ENCODE results near the gene B4GALT2. TPM values are rescaled to one million over a fixed set of nuclear protein-coding genes. Genes with fewer than 3 reads are reported as not detected.
A peak's percentile ranks its signal among the peaks of the same experiment; 100 is the strongest.

Gene B4GALT2
- total and polyA plus RNA-seq, 9 of the 15 experiments (the other 6 are each of a cell fraction or from before 2014, with no cell fraction given) = 1.3 to 86.8 (median 43.8) TPM

DNA sequence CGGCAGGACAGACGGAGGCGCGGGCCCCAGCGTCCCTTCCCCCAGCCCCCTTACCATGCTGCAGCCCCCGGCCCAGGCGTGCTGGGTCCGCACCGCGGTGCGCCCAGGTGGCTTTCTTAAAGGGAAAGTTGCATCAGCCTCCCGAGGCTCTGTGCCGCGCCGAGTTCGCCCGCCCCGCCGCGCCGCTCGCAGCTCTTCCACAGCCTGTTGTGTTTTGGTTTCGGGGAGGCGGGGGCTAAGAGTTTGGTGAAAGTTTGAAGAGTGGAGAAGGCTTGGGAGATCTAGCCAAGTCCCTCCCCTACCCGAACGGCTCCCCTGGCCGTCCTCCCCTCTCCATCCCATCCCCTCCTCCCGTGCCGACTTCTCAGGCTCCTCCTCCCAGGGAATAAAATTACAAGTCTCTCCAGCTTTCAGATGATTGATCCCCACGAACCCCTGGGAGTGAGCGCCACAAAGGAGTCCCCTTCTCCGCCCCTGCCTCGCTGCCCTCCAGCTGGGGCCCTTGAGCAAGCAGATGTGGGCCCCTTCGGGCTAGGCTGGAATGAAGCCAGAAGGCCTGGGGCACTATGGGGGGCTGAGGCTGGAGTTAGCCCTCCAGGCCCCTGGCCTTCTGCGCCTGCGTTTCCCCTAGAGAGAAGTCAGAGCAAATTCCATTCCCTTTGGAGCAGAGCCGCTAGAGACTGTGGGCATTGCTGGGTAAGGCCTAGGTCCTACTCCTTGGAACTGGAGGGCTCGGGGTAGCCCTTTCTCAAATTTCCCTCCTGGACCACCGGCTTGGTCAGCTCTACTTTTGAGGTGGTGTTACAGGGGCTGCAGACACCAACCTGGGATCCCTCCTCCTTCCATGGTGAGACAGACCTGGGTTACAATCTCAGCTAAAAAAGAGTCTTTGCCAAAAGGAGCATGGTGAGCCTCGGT is 52.5 kb downstream of the B4GALT2 start, which contains the start of gene SLC6A9 (continued):
- TF ChIP-seq HMG20A (CRISPR knock-in tag; conservative IDR thresholded peaks at IDR 0.05) = no peak
- TF ChIP-seq, protein P1, sequence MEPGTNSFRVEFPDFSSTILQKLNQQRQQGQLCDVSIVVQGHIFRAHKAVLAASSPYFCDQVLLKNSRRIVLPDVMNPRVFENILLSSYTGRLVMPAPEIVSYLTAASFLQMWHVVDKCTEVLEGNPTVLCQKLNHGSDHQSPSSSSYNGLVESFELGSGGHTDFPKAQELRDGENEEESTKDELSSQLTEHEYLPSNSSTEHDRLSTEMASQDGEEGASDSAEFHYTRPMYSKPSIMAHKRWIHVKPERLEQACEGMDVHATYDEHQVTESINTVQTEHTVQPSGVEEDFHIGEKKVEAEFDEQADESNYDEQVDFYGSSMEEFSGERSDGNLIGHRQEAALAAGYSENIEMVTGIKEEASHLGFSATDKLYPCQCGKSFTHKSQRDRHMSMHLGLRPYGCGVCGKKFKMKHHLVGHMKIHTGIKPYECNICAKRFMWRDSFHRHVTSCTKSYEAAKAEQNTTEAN (CRISPR knock-in tag; IDR thresholded peaks at IDR 0.05) = 0 out of 2 replicates have a peak, but pooled peaks have one; percentile 76
- TF ChIP-seq NFE2L1 (tag; IDR thresholded peaks at IDR 0.05; ENCODE audit: borderline replicate concordance, low read depth) = no peak
- TF ChIP-seq, protein P2, sequence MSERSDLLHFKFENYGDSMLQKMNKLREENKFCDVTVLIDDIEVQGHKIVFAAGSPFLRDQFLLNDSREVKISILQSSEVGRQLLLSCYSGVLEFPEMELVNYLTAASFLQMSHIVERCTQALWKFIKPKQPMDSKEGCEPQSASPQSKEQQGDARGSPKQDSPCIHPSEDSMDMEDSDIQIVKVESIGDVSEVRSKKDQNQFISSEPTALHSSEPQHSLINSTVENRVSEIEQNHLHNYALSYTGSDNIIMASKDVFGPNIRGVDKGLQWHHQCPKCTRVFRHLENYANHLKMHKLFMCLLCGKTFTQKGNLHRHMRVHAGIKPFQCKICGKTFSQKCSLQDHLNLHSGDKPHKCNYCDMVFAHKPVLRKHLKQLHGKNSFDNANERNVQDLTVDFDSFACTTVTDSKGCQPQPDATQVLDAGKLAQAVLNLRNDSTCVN (CRISPR knock-in tag; IDR thresholded peaks at IDR 0.05) = no peak
- TF ChIP-seq MBD2 (IDR thresholded peaks at IDR 0.05; ENCODE audit: borderline replicate concordance, low read depth) = no peak
- TF ChIP-seq, protein P3, sequence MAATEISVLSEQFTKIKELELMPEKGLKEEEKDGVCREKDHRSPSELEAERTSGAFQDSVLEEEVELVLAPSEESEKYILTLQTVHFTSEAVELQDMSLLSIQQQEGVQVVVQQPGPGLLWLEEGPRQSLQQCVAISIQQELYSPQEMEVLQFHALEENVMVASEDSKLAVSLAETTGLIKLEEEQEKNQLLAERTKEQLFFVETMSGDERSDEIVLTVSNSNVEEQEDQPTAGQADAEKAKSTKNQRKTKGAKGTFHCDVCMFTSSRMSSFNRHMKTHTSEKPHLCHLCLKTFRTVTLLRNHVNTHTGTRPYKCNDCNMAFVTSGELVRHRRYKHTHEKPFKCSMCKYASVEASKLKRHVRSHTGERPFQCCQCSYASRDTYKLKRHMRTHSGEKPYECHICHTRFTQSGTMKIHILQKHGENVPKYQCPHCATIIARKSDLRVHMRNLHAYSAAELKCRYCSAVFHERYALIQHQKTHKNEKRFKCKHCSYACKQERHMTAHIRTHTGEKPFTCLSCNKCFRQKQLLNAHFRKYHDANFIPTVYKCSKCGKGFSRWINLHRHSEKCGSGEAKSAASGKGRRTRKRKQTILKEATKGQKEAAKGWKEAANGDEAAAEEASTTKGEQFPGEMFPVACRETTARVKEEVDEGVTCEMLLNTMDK (IDR thresholded peaks at IDR 0.05; ENCODE audit: borderline replicate concordance, insufficient read depth, low read depth, low read length, poor library complexity, severe bottlenecking) = no peak
- TF ChIP-seq HNRNPL (IDR thresholded peaks at IDR 0.05; ENCODE audit: low read depth, low read length) = no peak
- TF ChIP-seq NELFE (IDR thresholded peaks at IDR 0.05; ENCODE audit: insufficient read depth, insufficient read length) = no peak
- no peak for TF ChIP-seq PURB (CRISPR knock-in tag; IDR thresholded peaks at IDR 0.05; ENCODE audit: low read depth)
- 0 out of 2 replicates have a peak, but pooled peaks have one; percentile 6 for TF ChIP-seq MYNN (IDR thresholded peaks at IDR 0.05)
- no peak for TF ChIP-seq MYNN (CRISPR knock-in tag; IDR thresholded peaks at IDR 0.05)
- TF ChIP-seq PRMT5 (CRISPR knock-in tag; IDR thresholded peaks at IDR 0.05) = no peak
- no peak for TF ChIP-seq MTA2 (IDR thresholded peaks at IDR 0.05; ENCODE audit: low read depth)
- TF ChIP-seq, protein P4, sequence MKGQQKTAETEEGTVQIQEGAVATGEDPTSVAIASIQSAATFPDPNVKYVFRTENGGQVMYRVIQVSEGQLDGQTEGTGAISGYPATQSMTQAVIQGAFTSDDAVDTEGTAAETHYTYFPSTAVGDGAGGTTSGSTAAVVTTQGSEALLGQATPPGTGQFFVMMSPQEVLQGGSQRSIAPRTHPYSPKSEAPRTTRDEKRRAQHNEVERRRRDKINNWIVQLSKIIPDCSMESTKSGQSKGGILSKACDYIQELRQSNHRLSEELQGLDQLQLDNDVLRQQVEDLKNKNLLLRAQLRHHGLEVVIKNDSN (CRISPR knock-in tag; IDR thresholded peaks at IDR 0.05) = no peak
- TF ChIP-seq, protein P5, sequence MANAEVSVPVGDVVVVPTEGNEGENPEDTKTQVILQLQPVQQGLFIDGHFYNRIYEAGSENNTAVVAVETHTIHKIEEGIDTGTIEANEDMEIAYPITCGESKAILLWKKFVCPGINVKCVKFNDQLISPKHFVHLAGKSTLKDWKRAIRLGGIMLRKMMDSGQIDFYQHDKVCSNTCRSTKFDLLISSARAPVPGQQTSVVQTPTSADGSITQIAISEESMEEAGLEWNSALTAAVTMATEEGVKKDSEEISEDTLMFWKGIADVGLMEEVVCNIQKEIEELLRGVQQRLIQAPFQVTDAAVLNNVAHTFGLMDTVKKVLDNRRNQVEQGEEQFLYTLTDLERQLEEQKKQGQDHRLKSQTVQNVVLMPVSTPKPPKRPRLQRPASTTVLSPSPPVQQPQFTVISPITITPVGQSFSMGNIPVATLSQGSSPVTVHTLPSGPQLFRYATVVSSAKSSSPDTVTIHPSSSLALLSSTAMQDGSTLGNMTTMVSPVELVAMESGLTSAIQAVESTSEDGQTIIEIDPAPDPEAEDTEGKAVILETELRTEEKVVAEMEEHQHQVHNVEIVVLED (CRISPR knock-in tag; IDR thresholded peaks at IDR 0.05) = no peak
- TF ChIP-seq SLC30A9 (CRISPR knock-in tag; IDR thresholded peaks at IDR 0.05) = no peak
- TF ChIP-seq, protein P6, sequence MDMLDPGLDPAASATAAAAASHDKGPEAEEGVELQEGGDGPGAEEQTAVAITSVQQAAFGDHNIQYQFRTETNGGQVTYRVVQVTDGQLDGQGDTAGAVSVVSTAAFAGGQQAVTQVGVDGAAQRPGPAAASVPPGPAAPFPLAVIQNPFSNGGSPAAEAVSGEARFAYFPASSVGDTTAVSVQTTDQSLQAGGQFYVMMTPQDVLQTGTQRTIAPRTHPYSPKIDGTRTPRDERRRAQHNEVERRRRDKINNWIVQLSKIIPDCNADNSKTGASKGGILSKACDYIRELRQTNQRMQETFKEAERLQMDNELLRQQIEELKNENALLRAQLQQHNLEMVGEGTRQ (CRISPR knock-in tag; IDR thresholded peaks at IDR 0.05) = no peak
- TF ChIP-seq, protein P7, sequence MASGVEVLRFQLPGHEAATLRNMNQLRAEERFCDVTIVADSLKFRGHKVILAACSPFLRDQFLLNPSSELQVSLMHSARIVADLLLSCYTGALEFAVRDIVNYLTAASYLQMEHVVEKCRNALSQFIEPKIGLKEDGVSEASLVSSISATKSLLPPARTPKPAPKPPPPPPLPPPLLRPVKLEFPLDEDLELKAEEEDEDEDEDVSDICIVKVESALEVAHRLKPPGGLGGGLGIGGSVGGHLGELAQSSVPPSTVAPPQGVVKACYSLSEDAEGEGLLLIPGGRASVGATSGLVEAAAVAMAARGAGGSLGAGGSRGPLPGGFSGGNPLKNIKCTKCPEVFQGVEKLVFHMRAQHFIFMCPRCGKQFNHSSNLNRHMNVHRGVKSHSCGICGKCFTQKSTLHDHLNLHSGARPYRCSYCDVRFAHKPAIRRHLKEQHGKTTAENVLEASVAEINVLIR (CRISPR knock-in tag; IDR thresholded peaks at IDR 0.05) = no peak

Measured in K562 (cell line).